ENCODE measurements around the gene VIL1.

- no peak for TF ChIP-seq CTCF (IDR thresholded peaks at IDR 0.05)
- no peak for TF ChIP-seq POLR2A (IDR thresholded peaks at IDR 0.05)
- no peak for TF ChIP-seq EP300 (IDR thresholded peaks at IDR 0.05)
These were observed 13.1 kb upstream of the VIL1 start for GRCh38 chr2:218405746-218406208.

All from ovary (tissue), 3 donors.